Astrocyte (in vitro differentiated cells and primary cell): Measurements from ENCODE around the gene ATP9A. TPM values are rescaled to one million over a fixed set of nuclear protein-coding genes. Genes with fewer than 3 reads are reported as not detected.
"Not testable (repeated sequence)": the region's sequence is repeated elsewhere in the genome, so short reads cannot be mapped to it uniquely, and the experiment has no call there.

Experiments used
- DNase-seq: peaks from one replicate; pipeline ENCODE4 v3.0.0-alpha.2; 2010; ENCODE audit warnings: low read depth
- FAIRE-seq: peaks from 2 replicates; lab custom pipeline; 2011; peaks lifted over from hg19 to GRCh38; lab: Jason Lieb, UNC
- H2AFZ ChIP-seq: 2 replicates; pipeline ENCODE4 v1.6.0; 2012; ENCODE audit warnings: low read depth, low read length, inconsistent platforms
- H3K27ac ChIP-seq: 2 replicates; pipeline ENCODE4 v1.5.1; 2011; ENCODE audit warnings: low read depth, low read length, inconsistent platforms
- H3K27me3 ChIP-seq: 2 replicates; pipeline ENCODE4 v1.6.0; 2011; ENCODE audit warnings: low read length, inconsistent platforms; ENCODE audit not compliant: insufficient read depth
- H3K36me3 ChIP-seq: 2 replicates; pipeline ENCODE4 v1.5.1; 2011; ENCODE audit warnings: low read length, inconsistent platforms; ENCODE audit not compliant: insufficient read depth
- H3K4me1 ChIP-seq: 2 replicates; pipeline ENCODE4 v1.5.1; 2011; ENCODE audit warnings: low read length, inconsistent platforms; ENCODE audit not compliant: insufficient read depth
- H3K4me2 ChIP-seq: 2 replicates; pipeline ENCODE4 v1.6.0; 2012; ENCODE audit warnings: low read length, inconsistent platforms
- H3K4me3 ChIP-seq: 2 replicates; pipeline ENCODE4 v1.5.1; 2011; ENCODE audit warnings: low read depth, mild to moderate bottlenecking, low read length, inconsistent platforms; ENCODE audit not compliant: insufficient read depth
- H3K79me2 ChIP-seq: 2 replicates; pipeline ENCODE4 v1.6.0; 2012; ENCODE audit warnings: mild to moderate bottlenecking, low read length, inconsistent platforms; ENCODE audit not compliant: insufficient read depth
- H3K9ac ChIP-seq: 2 replicates; pipeline ENCODE4 v1.6.0; 2012; ENCODE audit warnings: mild to moderate bottlenecking, low read length, inconsistent platforms
- H3K9me3 ChIP-seq: 2 replicates; pipeline ENCODE4 v1.5.1; 2012; ENCODE audit warnings: low read depth, mild to moderate bottlenecking, low read length, inconsistent platforms; ENCODE audit not compliant: insufficient read depth
- H4K20me1 ChIP-seq: 2 replicates; pipeline ENCODE4 v1.6.0; 2012; ENCODE audit warnings: low read length, inconsistent platforms; ENCODE audit not compliant: insufficient read depth
- H3K27ac Mint-ChIP-seq: one replicate; pipeline ENCODE4 v1.8.0; 2021; ENCODE audit warnings: mild to moderate bottlenecking, mixed read lengths; ENCODE audit not compliant: unreplicated experiment
- H3K27me3 Mint-ChIP-seq: one replicate; pipeline ENCODE4 v1.8.0; 2021; ENCODE audit warnings: low read depth, mixed read lengths; ENCODE audit not compliant: unreplicated experiment
- H3K36me3 Mint-ChIP-seq: one replicate; pipeline ENCODE4 v1.8.0; 2021; ENCODE audit warnings: low read depth, mixed read lengths; ENCODE audit not compliant: unreplicated experiment
- H3K4me1 Mint-ChIP-seq: one replicate; pipeline ENCODE4 v1.8.0; 2021; ENCODE audit warnings: low read depth, mixed read lengths; ENCODE audit not compliant: unreplicated experiment
- H3K4me3 Mint-ChIP-seq: one replicate; pipeline ENCODE4 v1.8.0; 2021; ENCODE audit warnings: mild to moderate bottlenecking, moderate library complexity, mixed read lengths; ENCODE audit not compliant: unreplicated experiment
- H3K9me3 Mint-ChIP-seq: one replicate; pipeline ENCODE4 v1.8.0; 2021; ENCODE audit warnings: mild to moderate bottlenecking, mixed read lengths; ENCODE audit not compliant: unreplicated experiment
- EZH2 ChIP-seq: IDR thresholded peaks from 2 replicates; pipeline ENCODE4 v1.6.1; 2012; ENCODE audit warnings: mild to moderate bottlenecking, low read length, inconsistent platforms; ENCODE audit not compliant: insufficient read depth
- total RNA-seq: library from RNA; stranded (reverse); gene quantifications from 2 replicates; pipeline ENCODE4 v1.2.1, GENCODE V29; 2021
- TF ChIP-seq, protein P1 (sequence below): IDR thresholded peaks from 2 replicates; pipeline ENCODE4 v1.5.1; 2011; ENCODE audit warnings: low read depth, mild to moderate bottlenecking, inconsistent platforms, low read length, moderate library complexity; ENCODE audit not compliant: insufficient read depth

ATP9A gene
- total RNA-seq, 1 donor from 2014 or later, result 12.9 TPM

DNA sequence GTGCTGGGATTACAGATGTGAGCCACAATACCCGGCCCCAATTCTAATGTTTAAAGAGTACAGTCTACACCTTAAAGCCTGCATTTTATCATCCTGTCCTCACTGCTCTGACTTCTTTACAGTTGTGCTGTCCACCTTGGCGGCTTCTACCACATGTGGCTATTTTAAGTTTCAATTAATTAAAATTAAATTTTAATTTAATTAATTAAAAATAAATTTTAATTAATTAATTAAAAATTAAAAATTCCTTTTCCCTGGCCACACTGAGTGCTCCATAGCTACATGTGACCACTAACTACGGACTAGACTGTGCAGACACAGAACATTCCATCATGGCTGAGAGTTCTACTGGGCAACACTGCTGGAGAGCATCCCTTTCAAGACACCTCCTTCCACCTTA is 27.4 kb downstream of the ATP9A start:
- H4K20me1 ChIP-seq, result peaks cover 16% of the 10 kb centered on the region
- no peak overlapping the region for H3K4me3 ChIP-seq
- Mint-ChIP-seq H3K9me3 (no peaks in the 10 kb centered on the region), H3K4me1 (peaks cover 6% of the 10 kb centered on the region), H3K27me3 (no peaks in the 10 kb centered on the region), H3K36me3 (peaks cover 2% of the 10 kb centered on the region), H3K27ac (no peak overlapping the region), H3K4me3 (no peak overlapping the region)
- FAIRE-seq (no peak), DNase-seq (no peak)
- H3K27ac ChIP-seq, result no peak overlapping the region
- peaks cover 12% of the 10 kb centered on the region for H3K4me1 ChIP-seq
- H3K79me2 ChIP-seq, result peaks cover 33% of the 10 kb centered on the region
- no peaks in the 10 kb centered on the region for H3K9me3 ChIP-seq
- no peak overlapping the region for H3K4me2 ChIP-seq
- no peaks in the 10 kb centered on the region for H3K36me3 ChIP-seq
- no peak overlapping the region for H3K9ac ChIP-seq
- H2AFZ ChIP-seq, result no peak overlapping the region
- no peak for TF ChIP-seq EZH2
- TF ChIP-seq, protein P1, sequence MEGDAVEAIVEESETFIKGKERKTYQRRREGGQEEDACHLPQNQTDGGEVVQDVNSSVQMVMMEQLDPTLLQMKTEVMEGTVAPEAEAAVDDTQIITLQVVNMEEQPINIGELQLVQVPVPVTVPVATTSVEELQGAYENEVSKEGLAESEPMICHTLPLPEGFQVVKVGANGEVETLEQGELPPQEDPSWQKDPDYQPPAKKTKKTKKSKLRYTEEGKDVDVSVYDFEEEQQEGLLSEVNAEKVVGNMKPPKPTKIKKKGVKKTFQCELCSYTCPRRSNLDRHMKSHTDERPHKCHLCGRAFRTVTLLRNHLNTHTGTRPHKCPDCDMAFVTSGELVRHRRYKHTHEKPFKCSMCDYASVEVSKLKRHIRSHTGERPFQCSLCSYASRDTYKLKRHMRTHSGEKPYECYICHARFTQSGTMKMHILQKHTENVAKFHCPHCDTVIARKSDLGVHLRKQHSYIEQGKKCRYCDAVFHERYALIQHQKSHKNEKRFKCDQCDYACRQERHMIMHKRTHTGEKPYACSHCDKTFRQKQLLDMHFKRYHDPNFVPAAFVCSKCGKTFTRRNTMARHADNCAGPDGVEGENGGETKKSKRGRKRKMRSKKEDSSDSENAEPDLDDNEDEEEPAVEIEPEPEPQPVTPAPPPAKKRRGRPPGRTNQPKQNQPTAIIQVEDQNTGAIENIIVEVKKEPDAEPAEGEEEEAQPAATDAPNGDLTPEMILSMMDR, result no peak
- H3K27me3 ChIP-seq, result no peaks in the 10 kb centered on the region

DNA sequence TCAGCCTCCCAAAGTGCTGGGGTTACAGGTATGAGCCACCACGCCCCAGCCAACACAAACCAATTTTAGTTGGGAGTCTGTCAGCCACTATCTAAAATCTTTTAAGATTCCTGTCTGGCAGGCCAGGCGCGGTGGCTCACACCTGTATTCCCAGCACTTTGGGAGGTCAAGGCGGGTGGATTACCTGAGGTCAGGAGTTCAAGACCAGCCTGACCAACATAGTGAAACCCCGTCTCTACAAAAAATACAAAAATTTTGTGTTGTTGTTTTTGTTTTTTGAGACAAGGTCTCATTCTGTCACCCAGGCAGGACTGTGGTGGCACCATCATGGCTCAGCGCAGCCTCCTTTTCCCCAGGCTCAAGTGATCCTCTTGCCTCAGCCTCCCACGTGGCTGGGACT is 27.9 kb downstream of the ATP9A start:
- H3K4me2 ChIP-seq, H3K9me3 Mint-ChIP-seq, DNase-seq, FAIRE-seq, H3K4me1 Mint-ChIP-seq, H3K27ac ChIP-seq, H3K9me3 ChIP-seq, H3K27ac Mint-ChIP-seq, H3K27me3 Mint-ChIP-seq, H3K36me3 Mint-ChIP-seq, H3K27me3 ChIP-seq, H3K36me3 ChIP-seq, H3K4me3 Mint-ChIP-seq, H3K4me3 ChIP-seq, H3K9ac ChIP-seq, H2AFZ ChIP-seq: not testable (repeated sequence)
- Histone ChIP-seq H4K20me1 (peaks cover 19% of the 10 kb centered on the region), H3K4me1 (peaks cover 12% of the 10 kb centered on the region), H3K79me2 (peaks cover 30% of the 10 kb centered on the region)

DNA sequence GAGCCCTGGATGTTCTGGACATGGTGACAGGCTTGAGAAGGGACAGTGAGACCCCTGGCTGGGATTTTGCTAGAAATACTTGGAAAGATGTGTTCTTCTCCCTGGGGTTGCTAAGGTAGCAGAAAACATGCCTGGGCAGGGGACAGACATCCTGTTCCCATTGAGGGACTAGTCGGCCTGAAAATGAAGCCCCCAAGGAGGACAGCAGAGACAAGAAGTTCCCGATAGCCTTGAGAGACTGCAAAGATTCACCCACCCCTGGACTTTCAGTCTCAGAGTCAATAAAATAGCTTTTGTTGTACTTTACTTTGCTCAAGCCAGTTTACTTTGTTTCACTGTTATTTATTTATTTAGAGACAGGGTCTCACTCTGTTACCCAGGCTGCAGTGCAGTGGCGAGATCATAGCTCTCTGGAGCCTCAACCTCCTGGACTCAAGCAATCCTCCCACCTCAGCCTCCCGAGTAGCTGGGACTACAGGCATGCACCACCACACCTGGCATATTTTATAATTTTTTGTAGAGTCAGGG is 28.4 kb downstream of the ATP9A start:
- Histone ChIP-seq H3K9ac (no peak overlapping the region), H4K20me1 (peaks cover 19% of the 10 kb centered on the region), H3K4me2 (no peak overlapping the region), H2AFZ (no peak overlapping the region), H3K4me1 (peaks cover 12% of the 10 kb centered on the region), H3K79me2 (peaks cover 29% of the 10 kb centered on the region), H3K36me3 (no peaks in the 10 kb centered on the region), H3K27me3 (no peaks in the 10 kb centered on the region), H3K27ac (no peak overlapping the region), H3K9me3 (no peaks in the 10 kb centered on the region), H3K4me3 (no peak overlapping the region)
- TF ChIP-seq, protein P1, result no peak
- no peak for TF ChIP-seq EZH2
- no peak overlapping the region for H3K4me3 Mint-ChIP-seq
- H3K27me3 Mint-ChIP-seq, result no peaks in the 10 kb centered on the region
- H3K9me3 Mint-ChIP-seq, result no peaks in the 10 kb centered on the region
- H3K36me3 Mint-ChIP-seq, result peaks cover 2% of the 10 kb centered on the region
- H3K4me1 Mint-ChIP-seq, result peaks cover 6% of the 10 kb centered on the region
- DNase-seq, result no peak
- no peak overlapping the region for H3K27ac Mint-ChIP-seq
- FAIRE-seq, result no peak
